Right lobe of liver (tissue), 6 donors: ENCODE results near the gene STAP2. TPM values are rescaled to one million over a fixed set of nuclear protein-coding genes. Genes with fewer than 3 reads are reported as not detected.
A peak's percentile ranks its signal among the peaks of the same experiment; 100 is the strongest.
"Not testable (repeated sequence)": the region's sequence is repeated elsewhere in the genome, so short reads cannot be mapped to it uniquely, and the experiment has no call there.

Source experiments
- ATAC-seq, 4 donors: fragments of 200-7000 bp; cut with Tn5 transposase; one replicate each; pipeline ENCODE4 v1.9.1; 2020; ENCODE audit warnings: mild to moderate bottlenecking in 4 of 4, moderate library complexity in 4 of 4
- DNase-seq, 3 donors: peaks; one replicate each; pipeline ENCODE4 v3.0.0-alpha.2; 2020
- H3K27ac ChIP-seq, 3 donors: fragments of 200-600 bp; one replicate each; pipeline ENCODE4 v1.8.0; 2022
- H3K27me3 ChIP-seq, 2 donors: fragments of 200-600 bp; one replicate each; pipeline ENCODE4 v1.8.0; 2022
- H3K36me3 ChIP-seq, 4 donors: fragments of 200-600 bp; sonication (generic) in 1 of 4; one replicate each; pipeline versions ENCODE4 v1.5.1 to v1.8.0; 2017 to 2022; ENCODE audit warnings: control low read depth in 1 of 4
- H3K4me1 ChIP-seq, 4 donors: fragments of 200-600 bp; sonication (generic) in 1 of 4; one replicate each; pipeline versions ENCODE4 v1.5.1 to v1.8.0; 2017 to 2022; ENCODE audit warnings: control low read depth in 1 of 4
- H3K4me3 ChIP-seq, 3 donors: fragments of 200-600 bp; one replicate each; pipeline ENCODE4 v1.8.0; 2022
- H3K9me3 ChIP-seq, 4 donors: fragments of 200-600 bp; sonication (generic) in 1 of 4; one replicate each; pipeline versions ENCODE4 v1.5.1 to v1.8.0; 2017 to 2022; ENCODE audit warnings: control low read depth in 1 of 4
- POLR2A ChIP-seq: fragments of 450-650 bp; IDR thresholded peaks from one replicate; pipeline ENCODE4 v1.6.1; 2017; ENCODE audit warnings: antibody characterized with exemption, mild to moderate bottlenecking
- WGBS: methylation state at CpG from one replicate; pipeline ENCODE4 v1.1.6; 2018; ENCODE audit warnings: low coverage, low lambda C conversion rate; ENCODE audit not compliant: insufficient coverage; ENCODE audit errors: missing lambda C conversion rate; 5-methylcytosine and 5-hydroxymethylcytosine counted together
- intact Hi-C, 2 donors: fragments of 100-400 bp; cut with DNase I; formaldehyde crosslinking; loops; one replicate each; pipeline versions ENCODE4 v1.11.2 to v1.14.1; 2022
- total RNA-seq, 6 experiments: library from RNA; depleted of rRNA in 2 of 6; stranded (reverse); fragments of >200 nt in 2 of 6; fragmentation: NEBNext Ultra II Directional in 3 of 6; extraction: Animal tissue kit (Norgen Biotek cat#: 25700) in 3 of 6; gene quantifications; one replicate each; pipeline versions ENCODE4 v1.1.0 to v1.2.4, GENCODE V29; 2016 to 2023
- TF ChIP-seq, protein P1 (sequence below), 4 donors: fragments of 200-600 bp in 3 of 4; fragments of 450-650 bp in 1 of 4; IDR thresholded peaks; one replicate each; pipeline versions ENCODE4 v1.5.1 to v1.8.0; 2016 to 2022; ENCODE audit warnings: antibody characterized with exemption in 4 of 4, mild to moderate bottlenecking in 2 of 4
- donor health status: DM: no; HTN: yes; CAD: no.
- donor health status: DM: no; HTN: no; CAD: no.
- donor health status: DM: no; HTN: no; CAD: no.
- donor health status: DM: no; HTN: yes; CAD: no.
- donor health status: DM: no; HTN: yes; CAD: no.

STAP2 gene
- total RNA-seq, 6 experiments from 2014 or later = 21.4 to 51.5 (median 43.0) TPM

GRCh38 chr19:4354282-4354681 lies 15.7 kb upstream of the STAP2 start:
- intact Hi-C loops = no loop called here
- no peaks in the 10 kb centered on the region for H3K9me3 ChIP-seq
- H3K27ac ChIP-seq = no peak overlapping the region
- no peak for ATAC-seq
- H3K36me3 ChIP-seq = peaks cover 0 to 5% (median 0%) of the 10 kb centered on the region in 4 donors
- H3K4me3 ChIP-seq = no peak overlapping the region
- WGBS = 60% methylated on average over 1 of the region's 12 CpGs
- DNase-seq = no peak
- TF ChIP-seq POLR2A = no peak
- TF ChIP-seq, protein P1, sequence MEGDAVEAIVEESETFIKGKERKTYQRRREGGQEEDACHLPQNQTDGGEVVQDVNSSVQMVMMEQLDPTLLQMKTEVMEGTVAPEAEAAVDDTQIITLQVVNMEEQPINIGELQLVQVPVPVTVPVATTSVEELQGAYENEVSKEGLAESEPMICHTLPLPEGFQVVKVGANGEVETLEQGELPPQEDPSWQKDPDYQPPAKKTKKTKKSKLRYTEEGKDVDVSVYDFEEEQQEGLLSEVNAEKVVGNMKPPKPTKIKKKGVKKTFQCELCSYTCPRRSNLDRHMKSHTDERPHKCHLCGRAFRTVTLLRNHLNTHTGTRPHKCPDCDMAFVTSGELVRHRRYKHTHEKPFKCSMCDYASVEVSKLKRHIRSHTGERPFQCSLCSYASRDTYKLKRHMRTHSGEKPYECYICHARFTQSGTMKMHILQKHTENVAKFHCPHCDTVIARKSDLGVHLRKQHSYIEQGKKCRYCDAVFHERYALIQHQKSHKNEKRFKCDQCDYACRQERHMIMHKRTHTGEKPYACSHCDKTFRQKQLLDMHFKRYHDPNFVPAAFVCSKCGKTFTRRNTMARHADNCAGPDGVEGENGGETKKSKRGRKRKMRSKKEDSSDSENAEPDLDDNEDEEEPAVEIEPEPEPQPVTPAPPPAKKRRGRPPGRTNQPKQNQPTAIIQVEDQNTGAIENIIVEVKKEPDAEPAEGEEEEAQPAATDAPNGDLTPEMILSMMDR (IDR thresholded peaks at IDR 0.05) = no peak
- H3K4me1 ChIP-seq = no peaks in the 10 kb centered on the region
- H3K27me3 ChIP-seq = no peaks in the 10 kb centered on the region

GRCh38 chr19:4352701-4353121 lies 14.1 kb upstream of the STAP2 start:
- intact Hi-C loops = no loop called here
- Histone ChIP-seq H3K4me1 (no peaks in the 10 kb centered on the region), H3K4me3 (no peak overlapping the region), H3K27ac (no peak overlapping the region), H3K27me3 (no peaks in the 10 kb centered on the region), H3K36me3 (peaks cover 0 to 5% (median 0%) of the 10 kb centered on the region in 4 donors), H3K9me3 (no peaks in the 10 kb centered on the region)
- TF ChIP-seq, protein P1 (IDR thresholded peaks at IDR 0.05) = peak; percentile 78 to 83 (median 81)
- no peak for TF ChIP-seq POLR2A
- WGBS = 17% methylated on average over 6 of the region's 9 CpGs
- DNase-seq (peak in 2 of 3 donors; percentile 51 to 65), ATAC-seq (peak; percentile 63 to 73 (median 67))

GRCh38 chr19:4350726-4351125 lies 12.1 kb upstream of the STAP2 start:
- Histone ChIP-seq H3K9me3 (no peaks in the 10 kb centered on the region), H3K27me3 (no peaks in the 10 kb centered on the region), H3K27ac (no peak overlapping the region), H3K4me1 (peaks cover 0 to 7% (median 2%) of the 10 kb centered on the region in 4 donors), H3K36me3 (no peaks in the 10 kb centered on the region), H3K4me3 (no peak overlapping the region)
- no peak for DNase-seq
- TF ChIP-seq, protein P1 (IDR thresholded peaks at IDR 0.05) = no peak
- TF ChIP-seq POLR2A = no peak
- intact Hi-C loops = no loop called here
- ATAC-seq = no peak
- 90% methylated on average over 6 of the region's 9 CpGs for WGBS

DNA sequence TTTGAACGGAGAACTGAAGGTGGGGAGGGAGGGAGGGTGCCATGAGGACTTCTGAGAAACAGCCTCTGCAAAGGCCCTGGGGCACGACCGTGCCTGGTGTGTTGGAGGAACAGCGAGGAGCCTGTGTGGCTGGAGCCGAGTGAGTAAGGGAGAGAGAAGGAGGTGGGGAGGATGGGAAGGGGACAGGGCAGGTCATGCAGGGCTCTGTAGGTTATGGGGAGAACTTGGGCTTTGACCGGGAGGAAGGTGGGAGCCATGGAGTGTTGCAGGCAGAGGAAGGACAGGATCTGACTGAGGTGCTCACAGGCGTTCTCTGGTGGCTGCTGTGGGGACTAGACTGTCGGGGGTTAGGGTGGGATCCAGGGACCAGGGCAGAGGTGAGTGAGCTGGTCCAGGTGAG lies 11.5 kb upstream of the STAP2 start:
- Histone ChIP-seq H3K4me1 (peaks cover 0 to 13% (median 5%) of the 10 kb centered on the region in 4 donors), H3K27me3 (no peaks in the 10 kb centered on the region), H3K36me3 (no peaks in the 10 kb centered on the region), H3K4me3 (no peak overlapping the region), H3K27ac (no peak overlapping the region), H3K9me3 (no peaks in the 10 kb centered on the region)
- intact Hi-C loops = no loop called here
- DNase-seq (no peak), ATAC-seq (no peak)
- 78% methylated on average over 6 of the region's 8 CpGs for WGBS
- TF ChIP-seq, protein P1 (IDR thresholded peaks at IDR 0.05) = no peak
- no peak for TF ChIP-seq POLR2A

- 91% methylated on average over 11 of the region's 16 CpGs for WGBS
- H3K27ac ChIP-seq, intact Hi-C loops, H3K27me3 ChIP-seq, H3K36me3 ChIP-seq, H3K4me3 ChIP-seq, ATAC-seq, H3K9me3 ChIP-seq, DNase-seq: not testable (repeated sequence)
- H3K4me1 ChIP-seq = peaks cover 0 to 15% (median 5%) of the 10 kb centered on the region in 4 donors
Observed at GRCh38 chr19:4349225-4349624, 10.6 kb upstream of the STAP2 start.
